Adrenal gland (tissue), 12 donors: ENCODE measurements around the gene DNAI7. TPM values are rescaled to one million over a fixed set of nuclear protein-coding genes. Genes with fewer than 3 reads are reported as not detected.

Experiments used
- DNase-seq, 7 donors: peaks; one replicate each; pipeline ENCODE4 v3.0.0-alpha.2; 2019 to 2020
- H3K27ac ChIP-seq, 5 donors: fragments of 200-600 bp; sonication (generic) in 4 of 5; 1 replicate in 3 of 5; 2 replicates in 2 of 5; pipeline versions ENCODE4 v1.5.1 to v1.8.0; 2016 to 2020; ENCODE audit warnings: mild to moderate bottlenecking in 1 of 5
- H3K27me3 ChIP-seq: fragments of 200-600 bp; 2 replicates; pipeline ENCODE4 v1.8.0; 2021
- H3K36me3 ChIP-seq, 2 donors: fragments of 200-600 bp; replicated peaks in 1 of 2; 1 replicate in 1 of 2; 2 replicates in 1 of 2; pipeline versions ENCODE4 v1.5.1 to v1.8.0; 2018 to 2022
- H3K4me1 ChIP-seq, 2 donors: fragments of 200-600 bp; replicated peaks in 1 of 2; 1 replicate in 1 of 2; 2 replicates in 1 of 2; pipeline versions ENCODE4 v1.5.1 to v1.8.0; 2018 to 2021
- H3K4me3 ChIP-seq, 4 donors: fragments of 200-600 bp; sonication (generic) in 3 of 4; one replicate each; pipeline ENCODE4 v1.5.1; 2016 to 2018
- H3K9me3 ChIP-seq, 3 donors: fragments of 200-600 bp; sonication (generic) in 1 of 3; replicated peaks in 1 of 3; 1 replicate in 2 of 3; 2 replicates in 1 of 3; pipeline versions ENCODE4 v1.5.1 to v1.8.0; 2016 to 2021
- CTCF ChIP-seq, 6 experiments: fragments of 450-650 bp in 4 of 6; fragments of 200-600 bp in 2 of 6; sonication (generic) in 1 of 6; IDR thresholded peaks; 1 replicate in 5 of 6; 2 replicates in 1 of 6; pipeline versions ENCODE4 v1.5.1 to v1.8.0; 2016 to 2021; ENCODE audit warnings: antibody characterized with exemption in 6 of 6, mild to moderate bottlenecking in 2 of 6, moderate library complexity in 1 of 6
- POLR2A ChIP-seq, 2 donors: fragments of 450-650 bp; IDR thresholded peaks; one replicate each; pipeline ENCODE4 v1.6.1; 2017; ENCODE audit warnings: antibody characterized with exemption in 2 of 2, mild to moderate bottlenecking in 2 of 2, moderate library complexity in 1 of 2
- WGBS, 4 donors: extraction: QIAGEN DNeasy Blood & Tissue Kit in 2 of 4; methylation state at CpG; one replicate each; pipeline versions ENCODE4 v1.1.5 to v1.1.7; 2013 to 2017; 5-methylcytosine and 5-hydroxymethylcytosine counted together
- intact Hi-C, 2 donors: fragments of 100-400 bp; cut with DNase I; formaldehyde crosslinking; loops; one replicate each; pipeline versions ENCODE4 v1.14.1 to v1.15.0; 2022 to 2023
- polyA plus RNA-seq, 3 donors: library from polyadenylated mRNA; stranded (reverse); fragments of 200-250 nt in 2 of 3; fragments of 350-450 nt in 1 of 3; fragmentation: Illumina TruSeq in 1 of 3; extraction: RNeasy Lipid Tissue Mini Kit (QIAGEN cat#74804) in 1 of 3; gene quantifications; one replicate each; pipeline ENCODE4 v1.2.3, GENCODE V29; 2013 to 2014
- total RNA-seq, 9 donors: library from RNA; depleted of rRNA in 4 of 9; stranded (reverse); fragments of >200 nt in 4 of 9; fragments of 120-200 nt in 1 of 9; fragmentation: NEBNext Ultra II Directional in 1 of 9; extraction: Animal tissue kit (Norgen Biotek cat#: 25700) in 1 of 9; gene quantifications; one replicate each; pipeline versions ENCODE4 v1.1.0 to v1.2.4, GENCODE V29; 2013 to 2023
- donor health status: healthy with polysubstance abuse.
- donor health status: Bipolar disorder and iron deficiency.
- donor health status: DM: yes; HTN: yes; CAD: no.
- donor health status: DM: no; HTN: no; CAD: no.
- donor health status: DM: no; HTN: no; CAD: no.
- donor health status: DM: yes; HTN: yes; CAD: no.

The DNAI7 gene
- total and polyA plus RNA-seq, 12 donors, result 0.29 to 2.3 (median 0.86) TPM

- TF ChIP-seq POLR2A (IDR thresholded peaks at IDR 0.05), result no peak
- TF ChIP-seq CTCF (IDR thresholded peaks at IDR 0.05), result no peak
- Histone ChIP-seq H3K36me3 (peaks cover 0 to 17% of the 10 kb centered on the region in 2 donors), H3K27me3 (no peaks in the 10 kb centered on the region), H3K27ac (no peak overlapping the region), H3K9me3 (no peaks in the 10 kb centered on the region), H3K4me1 (peaks cover 0 to 4% of the 10 kb centered on the region in 2 donors), H3K4me3 (no peak overlapping the region)
- intact Hi-C loops, result no loop called here
- WGBS, 4 donors, result 75 to 92% (median 83%) methylated on average over 1 of the region's 1 CpG
- no peak for DNase-seq
These were observed 13.6 kb upstream of the DNAI7 start for GRCh38 chr12:25208554-25208953.

- Histone ChIP-seq H3K36me3 (peaks cover 0 to 17% of the 10 kb centered on the region in 2 donors), H3K9me3 (no peaks in the 10 kb centered on the region), H3K27me3 (no peaks in the 10 kb centered on the region), H3K4me3 (no peak overlapping the region), H3K27ac (no peak overlapping the region), H3K4me1 (peaks cover 0 to 11% of the 10 kb centered on the region in 2 donors)
- TF ChIP-seq CTCF (IDR thresholded peaks at IDR 0.05) (no peak), POLR2A (IDR thresholded peaks at IDR 0.05) (no peak)
- intact Hi-C loops, result no loop called here
- no peak for DNase-seq
- 78 to 89% (median 87%) methylated on average over 1 of the region's 1 CpG for WGBS, 4 donors
These were observed 12.9 kb upstream of the DNAI7 start for GRCh38 chr12:25207846-25208245.

- TF ChIP-seq POLR2A (IDR thresholded peaks at IDR 0.05), result no peak
- no peak for TF ChIP-seq CTCF (IDR thresholded peaks at IDR 0.05)
- H3K27ac ChIP-seq, result no peak overlapping the region
- H3K27me3 ChIP-seq, result no peaks in the 10 kb centered on the region
- intact Hi-C loops, result no loop called here
- peaks cover 0 to 14% of the 10 kb centered on the region in 2 donors for H3K4me1 ChIP-seq
- H3K4me3 ChIP-seq, result no peak overlapping the region
- WGBS, 4 donors, result 89 to 99% (median 98%) methylated on average over 6 of the region's 6 CpGs
- no peaks in the 10 kb centered on the region for H3K9me3 ChIP-seq
- no peak for DNase-seq
- peaks cover 0 to 17% of the 10 kb centered on the region in 2 donors for H3K36me3 ChIP-seq
These were observed 12.5 kb upstream of the DNAI7 start for GRCh38 chr12:25207411-25207810.

GRCh38 chr12:25202137-25202536, 7.2 kb upstream of the DNAI7 start:
- 85 to 93% (median 88%) methylated on average over 2 of the region's 2 CpGs for WGBS, 4 donors
- H3K27ac ChIP-seq, result no peak overlapping the region
- H3K4me3 ChIP-seq, result no peak overlapping the region
- DNase-seq, result no peak
- no peaks in the 10 kb centered on the region for H3K9me3 ChIP-seq
- no peaks in the 10 kb centered on the region for H3K27me3 ChIP-seq
- TF ChIP-seq POLR2A (IDR thresholded peaks at IDR 0.05), result no peak
- no peak for TF ChIP-seq CTCF (IDR thresholded peaks at IDR 0.05)
- H3K36me3 ChIP-seq, result peaks cover 0 to 17% of the 10 kb centered on the region in 2 donors
- intact Hi-C loops, result no loop called here
- peaks cover 9 to 31% of the 10 kb centered on the region in 2 donors for H3K4me1 ChIP-seq
